ENCODE data around the gene SPATS2L.

Gene SPATS2L

GRCh38 chr2:200364620-200365019 lies 58.1 kb downstream of the SPATS2L start:
- Histone ChIP-seq H3K27me3 (ENCODE audit: insufficient read depth, poor library complexity, severe bottlenecking) (no peaks in the 10 kb centered on the region), H3K9me3 (ENCODE audit: severe bottlenecking) (no peaks in the 10 kb centered on the region), H3K36me3 (ENCODE audit: low read depth) (no peaks in the 10 kb centered on the region; the same call in none of the 2 replicates), H3K4me3 (ENCODE audit: severe bottlenecking) (no peak overlapping the region), H3K27ac (ENCODE audit: poor library complexity, severe bottlenecking) (no peak overlapping the region), H3K4me1 (ENCODE audit: insufficient read depth, poor library complexity, severe bottlenecking) (peaks cover 7% of the 10 kb centered on the region)
- DNase-seq (ENCODE audit: low spot score) (no peak), ATAC-seq (ENCODE audit: low read depth) (peak; percentile 17; the same call in 1 of the 3 replicates)
- TF ChIP-seq CTCF (IDR thresholded peaks at IDR 0.05; ENCODE audit: poor library complexity, severe bottlenecking), result no peak

- Histone ChIP-seq H3K4me1 (ENCODE audit: insufficient read depth, poor library complexity, severe bottlenecking) (peaks cover 7% of the 10 kb centered on the region), H3K27me3 (ENCODE audit: insufficient read depth, poor library complexity, severe bottlenecking) (no peaks in the 10 kb centered on the region), H3K27ac (ENCODE audit: poor library complexity, severe bottlenecking) (no peak overlapping the region), H3K9me3 (ENCODE audit: severe bottlenecking) (no peaks in the 10 kb centered on the region), H3K36me3 (ENCODE audit: low read depth) (no peaks in the 10 kb centered on the region; the same call in none of the 2 replicates), H3K4me3 (ENCODE audit: severe bottlenecking) (no peak overlapping the region)
- ATAC-seq (ENCODE audit: low read depth), result no peak
- TF ChIP-seq CTCF (IDR thresholded peaks at IDR 0.05; ENCODE audit: poor library complexity, severe bottlenecking), result no peak
- no peak for DNase-seq (ENCODE audit: low spot score)
Observed at GRCh38 chr2:200365209-200365608, 58.7 kb downstream of the SPATS2L start.

GRCh38 chr2:200367155-200367554 lies 60.7 kb downstream of the SPATS2L start:
- H3K4me1 ChIP-seq (ENCODE audit: insufficient read depth, poor library complexity, severe bottlenecking), result peaks cover 8% of the 10 kb centered on the region
- ATAC-seq (ENCODE audit: low read depth) (no peak), DNase-seq (ENCODE audit: low spot score) (no peak)
- no peak overlapping the region for H3K4me3 ChIP-seq (ENCODE audit: severe bottlenecking)
- TF ChIP-seq CTCF (IDR thresholded peaks at IDR 0.05; ENCODE audit: poor library complexity, severe bottlenecking), result no peak
- H3K36me3 ChIP-seq (ENCODE audit: low read depth), result no peaks in the 10 kb centered on the region; the same call in none of the 2 replicates
- H3K27ac ChIP-seq (ENCODE audit: poor library complexity, severe bottlenecking), result no peak overlapping the region
- H3K27me3 ChIP-seq (ENCODE audit: insufficient read depth, poor library complexity, severe bottlenecking), result no peaks in the 10 kb centered on the region
- H3K9me3 ChIP-seq (ENCODE audit: severe bottlenecking), result no peaks in the 10 kb centered on the region

GRCh38 chr2:200369886-200370285 lies 63.4 kb downstream of the SPATS2L start:
- TF ChIP-seq CTCF (IDR thresholded peaks at IDR 0.05; ENCODE audit: poor library complexity, severe bottlenecking), result no peak
- Histone ChIP-seq H3K27ac (ENCODE audit: poor library complexity, severe bottlenecking) (no peak overlapping the region), H3K27me3 (ENCODE audit: insufficient read depth, poor library complexity, severe bottlenecking) (no peaks in the 10 kb centered on the region), H3K4me3 (ENCODE audit: severe bottlenecking) (no peak overlapping the region), H3K9me3 (ENCODE audit: severe bottlenecking) (no peaks in the 10 kb centered on the region), H3K4me1 (ENCODE audit: insufficient read depth, poor library complexity, severe bottlenecking) (peaks cover 20% of the 10 kb centered on the region), H3K36me3 (ENCODE audit: low read depth) (no peaks in the 10 kb centered on the region; the same call in none of the 2 replicates)
- DNase-seq (ENCODE audit: low spot score) (no peak), ATAC-seq (ENCODE audit: low read depth) (no peak)

GRCh38 chr2:200373231-200373630 lies 66.7 kb downstream of the SPATS2L start:
- ATAC-seq (ENCODE audit: low read depth), result peak; percentile 29; the same call in 1 of the 3 replicates
- no peaks in the 10 kb centered on the region for H3K9me3 ChIP-seq (ENCODE audit: severe bottlenecking)
- TF ChIP-seq CTCF (IDR thresholded peaks at IDR 0.05; ENCODE audit: poor library complexity, severe bottlenecking), result no peak
- no peaks in the 10 kb centered on the region; the same call in none of the 2 replicates for H3K36me3 ChIP-seq (ENCODE audit: low read depth)
- peaks cover 20% of the 10 kb centered on the region for H3K4me1 ChIP-seq (ENCODE audit: insufficient read depth, poor library complexity, severe bottlenecking)
- no peaks in the 10 kb centered on the region for H3K27me3 ChIP-seq (ENCODE audit: insufficient read depth, poor library complexity, severe bottlenecking)
- H3K27ac ChIP-seq (ENCODE audit: poor library complexity, severe bottlenecking), result peak overlapping the region; percentile 70
- H3K4me3 ChIP-seq (ENCODE audit: severe bottlenecking), result peak overlapping the region; percentile 22
- no peak for DNase-seq (ENCODE audit: low spot score)
